ENCODE results near the gene REX1BD. TPM values are rescaled to one million over a fixed set of nuclear protein-coding genes. Genes with fewer than 3 reads are reported as not detected.

Gene REX1BD
- total RNA-seq, 1 donor from 2014 or later: 54.1 TPM

DNA sequence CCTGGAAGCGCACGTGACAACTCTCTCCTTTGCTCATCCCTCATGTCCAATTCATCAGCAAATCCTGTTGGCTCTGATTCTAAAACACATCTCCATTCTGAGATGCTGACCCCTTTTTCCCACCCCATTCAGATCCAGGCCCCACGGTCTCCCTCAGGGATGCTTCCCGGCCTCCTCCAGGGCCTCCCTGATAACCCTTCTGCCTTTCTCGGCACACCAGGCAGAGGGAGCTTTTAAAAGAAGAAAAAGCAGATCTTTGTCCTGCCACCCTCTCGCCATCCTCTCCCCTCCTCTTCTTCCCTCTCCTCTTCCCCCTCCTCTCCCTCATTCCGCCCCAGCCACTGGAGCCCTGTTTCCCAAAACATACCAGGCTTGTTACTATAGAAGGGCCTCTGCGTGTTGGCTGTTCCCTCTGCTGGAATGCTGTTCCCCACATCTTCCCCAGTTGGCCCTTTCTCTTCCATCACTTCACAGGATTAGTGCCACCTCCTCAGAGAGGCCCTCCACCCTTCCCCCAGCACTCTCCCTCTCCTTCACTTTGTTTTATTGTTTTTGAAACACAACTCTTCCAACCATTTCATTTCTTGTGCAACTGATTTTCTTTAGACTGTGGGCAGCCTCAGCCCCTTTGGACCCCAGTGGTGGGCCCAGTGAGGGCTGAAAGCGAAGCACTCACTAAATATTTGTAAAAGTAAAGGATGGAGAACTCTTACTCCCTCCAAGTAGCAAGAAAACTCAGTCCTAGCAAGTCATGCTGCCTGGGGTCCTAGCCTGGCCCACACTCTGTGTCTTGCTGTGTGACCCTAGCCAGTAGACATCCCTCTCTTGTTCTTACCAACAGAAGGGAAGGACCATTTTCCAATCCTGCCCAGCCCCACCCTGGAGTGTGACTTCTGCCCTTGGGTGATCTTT lies 20.5 kb downstream of the REX1BD start:
- Mint-ChIP-seq H3K36me3 (ENCODE audit: low read depth) (peaks cover 3% of the 10 kb centered on the region), H3K4me3 (ENCODE audit: unreplicated experiment) (no peak overlapping the region), H3K27me3 (ENCODE audit: low read depth) (peaks cover 50% of the 10 kb centered on the region)

DNA sequence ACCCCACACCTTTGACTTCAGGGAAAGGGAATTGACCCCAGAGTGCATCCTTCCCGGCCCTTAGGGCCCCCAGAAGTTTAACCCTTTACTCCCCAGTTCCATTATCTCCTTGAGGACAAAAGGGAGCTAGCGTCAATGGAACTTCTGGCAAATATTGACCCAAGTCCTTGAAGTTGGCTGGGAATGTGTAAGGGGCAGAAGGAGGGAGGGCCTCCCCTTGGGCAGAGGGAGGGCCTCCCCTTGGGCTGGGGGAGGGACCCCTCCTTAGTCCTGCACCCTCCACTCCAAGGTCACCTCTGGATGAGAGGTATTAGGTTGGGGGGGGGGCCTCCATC lies 21.1 kb downstream of the REX1BD start:
- no peak overlapping the region for H3K4me3 Mint-ChIP-seq (ENCODE audit: unreplicated experiment)
- peaks cover 26% of the 10 kb centered on the region for H3K4me1 Mint-ChIP-seq (ENCODE audit: low read depth)
- TF ChIP-seq, protein P1, sequence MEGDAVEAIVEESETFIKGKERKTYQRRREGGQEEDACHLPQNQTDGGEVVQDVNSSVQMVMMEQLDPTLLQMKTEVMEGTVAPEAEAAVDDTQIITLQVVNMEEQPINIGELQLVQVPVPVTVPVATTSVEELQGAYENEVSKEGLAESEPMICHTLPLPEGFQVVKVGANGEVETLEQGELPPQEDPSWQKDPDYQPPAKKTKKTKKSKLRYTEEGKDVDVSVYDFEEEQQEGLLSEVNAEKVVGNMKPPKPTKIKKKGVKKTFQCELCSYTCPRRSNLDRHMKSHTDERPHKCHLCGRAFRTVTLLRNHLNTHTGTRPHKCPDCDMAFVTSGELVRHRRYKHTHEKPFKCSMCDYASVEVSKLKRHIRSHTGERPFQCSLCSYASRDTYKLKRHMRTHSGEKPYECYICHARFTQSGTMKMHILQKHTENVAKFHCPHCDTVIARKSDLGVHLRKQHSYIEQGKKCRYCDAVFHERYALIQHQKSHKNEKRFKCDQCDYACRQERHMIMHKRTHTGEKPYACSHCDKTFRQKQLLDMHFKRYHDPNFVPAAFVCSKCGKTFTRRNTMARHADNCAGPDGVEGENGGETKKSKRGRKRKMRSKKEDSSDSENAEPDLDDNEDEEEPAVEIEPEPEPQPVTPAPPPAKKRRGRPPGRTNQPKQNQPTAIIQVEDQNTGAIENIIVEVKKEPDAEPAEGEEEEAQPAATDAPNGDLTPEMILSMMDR (IDR thresholded peaks at IDR 0.05): no peak
- H3K9me3 Mint-ChIP-seq (ENCODE audit: low read depth): no peaks in the 10 kb centered on the region
- no peak for DNase-seq (ENCODE audit: low spot score)
- H3K27me3 Mint-ChIP-seq (ENCODE audit: low read depth): peaks cover 56% of the 10 kb centered on the region
- no peak overlapping the region for H3K27ac Mint-ChIP-seq (ENCODE audit: unreplicated experiment)
- H3K36me3 Mint-ChIP-seq (ENCODE audit: low read depth): peaks cover 3% of the 10 kb centered on the region

More for the DNA sequence above, 20.5 kb downstream of the REX1BD start:
- no peak overlapping the region for H3K27ac Mint-ChIP-seq (ENCODE audit: unreplicated experiment)
- peaks cover 26% of the 10 kb centered on the region for H3K4me1 Mint-ChIP-seq (ENCODE audit: low read depth)
- no peaks in the 10 kb centered on the region for H3K9me3 Mint-ChIP-seq (ENCODE audit: low read depth)
- DNase-seq (ENCODE audit: low spot score): no peak
- TF ChIP-seq, protein P1 (IDR thresholded peaks at IDR 0.05): no peak

DNA sequence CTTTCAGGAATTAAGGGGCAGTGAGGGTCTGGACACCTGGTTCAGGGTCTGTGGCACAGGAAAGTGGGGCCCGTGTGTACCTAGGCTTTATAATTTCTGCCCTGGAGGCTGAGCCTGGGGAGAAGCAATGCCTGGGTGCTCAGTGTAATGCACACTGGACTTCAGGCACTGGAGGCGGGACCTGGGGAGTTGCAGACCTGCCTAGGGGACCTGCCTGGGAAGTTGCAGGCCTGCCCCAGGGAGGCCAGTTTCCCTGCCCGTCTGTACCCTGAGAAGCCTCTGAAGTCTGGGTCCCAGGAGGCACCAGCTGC lies 21.6 kb downstream of the REX1BD start:
- peaks cover 54% of the 10 kb centered on the region for H3K27me3 Mint-ChIP-seq (ENCODE audit: low read depth)
- H3K36me3 Mint-ChIP-seq (ENCODE audit: low read depth): peaks cover 3% of the 10 kb centered on the region
- no peak for DNase-seq (ENCODE audit: low spot score)
- H3K4me1 Mint-ChIP-seq (ENCODE audit: low read depth): peaks cover 26% of the 10 kb centered on the region
- TF ChIP-seq, protein P1 (IDR thresholded peaks at IDR 0.05): no peak
- H3K27ac Mint-ChIP-seq (ENCODE audit: unreplicated experiment): no peak overlapping the region
- no peaks in the 10 kb centered on the region for H3K9me3 Mint-ChIP-seq (ENCODE audit: low read depth)
- H3K4me3 Mint-ChIP-seq (ENCODE audit: unreplicated experiment): no peak overlapping the region

DNA sequence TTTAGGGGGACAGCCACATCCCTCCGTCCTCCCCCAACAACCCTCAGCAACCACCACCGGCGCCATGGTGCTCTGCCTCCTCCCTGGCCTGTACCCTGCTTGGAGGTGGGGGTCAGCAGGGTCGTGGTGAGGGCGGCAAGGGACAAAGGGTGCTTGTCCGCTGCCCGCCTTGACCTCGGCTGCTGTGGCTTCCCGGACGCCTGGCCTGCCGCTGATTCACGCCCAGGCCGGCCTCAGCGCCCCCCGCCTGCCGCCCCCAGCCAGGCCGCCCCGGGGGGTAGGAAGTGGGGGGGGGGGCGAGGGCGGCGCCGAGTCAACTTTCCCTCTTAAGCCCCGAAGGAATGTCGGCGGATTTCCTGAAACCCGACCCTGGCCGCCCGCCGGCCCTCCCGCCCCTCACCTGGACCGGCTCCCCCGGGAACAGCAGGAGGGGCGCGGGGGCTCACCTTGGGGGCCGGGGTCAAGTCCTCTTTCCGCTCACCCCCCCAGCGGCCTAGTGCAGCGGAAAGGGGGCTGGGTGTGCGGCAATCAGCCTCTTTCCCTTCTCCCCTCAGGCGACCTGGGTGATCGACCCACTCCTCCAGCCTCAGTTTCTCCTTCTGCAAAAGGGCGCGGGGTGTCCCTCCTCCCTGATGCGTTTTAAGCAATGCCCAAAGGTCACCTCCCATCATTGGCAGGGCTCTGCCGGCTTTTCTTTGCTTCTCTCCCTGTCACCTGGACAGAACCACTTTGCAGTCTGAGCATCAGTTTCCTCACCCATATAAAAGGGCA lies 22.1 kb downstream of the REX1BD start:
- DNase-seq (ENCODE audit: low spot score): no peak
- H3K36me3 Mint-ChIP-seq (ENCODE audit: low read depth): peaks cover 3% of the 10 kb centered on the region
- no peak overlapping the region for H3K27ac Mint-ChIP-seq (ENCODE audit: unreplicated experiment)
- H3K4me3 Mint-ChIP-seq (ENCODE audit: unreplicated experiment): peak overlapping the region; percentile 25
- TF ChIP-seq, protein P1 (IDR thresholded peaks at IDR 0.05): no peak
- peaks cover 23% of the 10 kb centered on the region for H3K4me1 Mint-ChIP-seq (ENCODE audit: low read depth)
- H3K9me3 Mint-ChIP-seq (ENCODE audit: low read depth): no peaks in the 10 kb centered on the region
- H3K27me3 Mint-ChIP-seq (ENCODE audit: low read depth): peaks cover 50% of the 10 kb centered on the region

DNA sequence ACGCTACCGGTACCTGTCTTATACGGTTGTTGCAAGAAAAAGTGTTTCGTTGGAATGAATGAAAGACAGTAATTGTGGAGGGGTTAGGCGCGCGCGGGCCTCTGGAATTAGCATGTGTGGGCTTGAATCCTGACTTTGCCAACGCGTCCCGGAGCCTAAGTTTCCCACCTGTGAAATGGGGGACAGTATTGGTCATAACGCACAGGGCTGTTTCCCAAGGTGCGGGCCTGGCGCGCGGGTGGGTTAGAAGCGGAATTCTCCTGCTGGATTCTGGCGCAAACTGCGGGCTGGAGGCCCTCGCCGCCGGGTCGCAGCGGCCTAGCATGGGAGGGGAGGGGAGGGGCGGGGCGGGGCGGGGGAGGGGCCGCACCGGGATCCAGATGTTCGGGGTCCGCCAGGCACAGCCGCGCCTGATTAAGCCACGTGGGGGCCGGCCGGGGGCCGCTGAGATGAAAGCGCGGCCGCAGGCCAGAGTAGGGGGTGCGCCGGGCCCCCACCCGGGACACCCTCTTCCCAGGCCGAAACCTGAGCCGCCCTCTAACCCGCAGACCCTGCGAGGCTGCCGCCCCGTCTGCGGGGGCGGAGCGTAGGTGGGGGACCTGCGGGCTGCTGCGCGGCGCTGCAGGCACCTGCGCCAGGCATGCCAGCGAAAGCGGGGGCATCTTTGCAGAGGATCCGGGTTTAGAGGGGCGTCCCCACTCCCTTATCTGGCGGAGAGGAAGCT lies 22.9 kb downstream of the REX1BD start:
- DNase-seq (ENCODE audit: low spot score): no peak
- TF ChIP-seq, protein P1 (IDR thresholded peaks at IDR 0.05): no peak
- H3K27ac Mint-ChIP-seq (ENCODE audit: unreplicated experiment): no peak overlapping the region
- H3K9me3 Mint-ChIP-seq (ENCODE audit: low read depth): no peaks in the 10 kb centered on the region
- H3K4me1 Mint-ChIP-seq (ENCODE audit: low read depth): peaks cover 23% of the 10 kb centered on the region
- peak overlapping the region; percentile 25 for H3K4me3 Mint-ChIP-seq (ENCODE audit: unreplicated experiment)
- peaks cover 3% of the 10 kb centered on the region for H3K36me3 Mint-ChIP-seq (ENCODE audit: low read depth)
- peaks cover 50% of the 10 kb centered on the region for H3K27me3 Mint-ChIP-seq (ENCODE audit: low read depth)
